H1 (cell line): ENCODE results near the gene TTC33. TPM values are rescaled to one million over a fixed set of nuclear protein-coding genes. Genes with fewer than 3 reads are reported as not detected.

Experiments used
- CTCF ChIA-PET: fragments of 300-600 bp; sonication (Branson Sonifier 250); formaldehyde crosslinking; loops from one replicate; lab custom pipeline; 2021; ENCODE audit not compliant: partially characterized antibody; lab: Charles Lee
- POLR2A ChIA-PET: fragments of 300-600 bp; sonication (Branson Sonifier 250); formaldehyde crosslinking; loops from one replicate; lab custom pipeline; 2021; ENCODE audit warnings: inconsistent platforms; ENCODE audit not compliant: partially characterized antibody; lab: Charles Lee
- DNase-seq, 2 experiments: peaks; one replicate each; pipeline versions ENCODE4 v3.0.0 to v3.0.0-alpha.2; 2010 to 2022; ENCODE audit warnings: low spot score in 2 of 2, low read depth in 1 of 2, mixed read lengths in 1 of 2
- FAIRE-seq: peaks from 2 replicates; lab custom pipeline; 2011; peaks lifted over from hg19 to GRCh38; lab: Jason Lieb, UNC
- H2AFZ ChIP-seq: 2 replicates; pipeline ENCODE4 v1.8.1; 2012; ENCODE audit warnings: low read length, inconsistent platforms
- H2AK5ac ChIP-seq: 2 replicates; pipeline ENCODE4 v1.6.1; 2013; ENCODE audit warnings: low read depth, low read length
- H2BK120ac ChIP-seq: replicated peaks from 2 replicates; pipeline ENCODE3; 2013; ENCODE audit warnings: low read depth, low read length, inconsistent platforms
- H2BK12ac ChIP-seq: 2 replicates; pipeline ENCODE4 v1.6.1; 2013; ENCODE audit warnings: low read depth, low read length
- H2BK15ac ChIP-seq: 2 replicates; pipeline ENCODE4 v1.6.1; 2013; ENCODE audit warnings: low read length
- H2BK20ac ChIP-seq: 2 replicates; pipeline ENCODE4 v1.6.1; 2013; ENCODE audit warnings: low read length
- H2BK5ac ChIP-seq: 2 replicates; pipeline ENCODE4 v1.6.1; 2013; ENCODE audit warnings: low read depth, low read length
- H3K14ac ChIP-seq: 2 replicates; pipeline ENCODE4 v1.6.1; 2013; ENCODE audit warnings: inconsistent platforms; ENCODE audit not compliant: insufficient read length
- H3K18ac ChIP-seq: 2 replicates; pipeline ENCODE4 v1.6.1; 2013; ENCODE audit warnings: low read length; ENCODE audit errors: extremely low read depth
- H3K23ac ChIP-seq: 2 replicates; pipeline ENCODE4 v1.6.1; 2013; ENCODE audit warnings: inconsistent platforms; ENCODE audit not compliant: insufficient read length
- H3K23me2 ChIP-seq: 2 replicates; pipeline ENCODE4 v1.6.1; 2013; ENCODE audit warnings: low read depth, low read length
- H3K27ac ChIP-seq: 2 replicates; pipeline ENCODE4 v1.6.1; 2011; ENCODE audit warnings: low read depth, low read length, inconsistent platforms
- H3K27me3 ChIP-seq, 4 experiments: replicated peaks in 1 of 4; 1 replicate in 1 of 4; 2 replicates in 3 of 4; pipeline versions ENCODE4 v1.6.1 to v1.8.1; 2011 to 2013; ENCODE audit warnings: low read length in 3 of 4, mild to moderate bottlenecking in 3 of 4, inconsistent platforms in 2 of 4, mixed read lengths in 2 of 4, moderate library complexity in 1 of 4; ENCODE audit not compliant: control insufficient read depth in 3 of 4, insufficient read depth in 3 of 4; ENCODE audit errors: extremely low read depth in 1 of 4
- H3K36me3 ChIP-seq, 4 experiments: 2 replicates each; pipeline versions ENCODE4 v1.6.1 to v1.8.1; 2011 to 2013; ENCODE audit warnings: mild to moderate bottlenecking in 4 of 4, low read length in 3 of 4, moderate library complexity in 2 of 4, control low read depth in 1 of 4, inconsistent platforms in 1 of 4; ENCODE audit not compliant: insufficient read depth in 4 of 4, control insufficient read depth in 2 of 4
- H3K4ac ChIP-seq: replicated peaks from 2 replicates; pipeline ENCODE3; 2013; ENCODE audit warnings: low read length, low read depth, mixed read lengths, inconsistent platforms; ENCODE audit not compliant: insufficient read length
- H3K4me1 ChIP-seq, 4 experiments: replicated peaks in 1 of 4; 1 replicate in 1 of 4; 2 replicates in 3 of 4; pipeline versions ENCODE4 v1.6.1 to v1.8.1; 2011 to 2013; ENCODE audit warnings: low read length in 3 of 4, inconsistent platforms in 2 of 4, mixed read lengths in 1 of 4; ENCODE audit not compliant: insufficient read depth in 4 of 4, control insufficient read depth in 3 of 4
- H3K4me2 ChIP-seq, 2 experiments: 2 replicates each; pipeline versions ENCODE4 v1.6.1 to v1.8.1; 2011 to 2013; ENCODE audit warnings: low read depth in 2 of 2, low read length in 2 of 2, control low read depth in 1 of 2, inconsistent platforms in 1 of 2, mild to moderate bottlenecking in 1 of 2; ENCODE audit not compliant: insufficient read depth in 1 of 2
- H3K4me3 ChIP-seq, 4 experiments: fragments of 200-600, 300-600 bp in 1 of 4; sonication (generic), shearing (Covaris generic), sonication (Bioruptor Twin) in 1 of 4; 2 replicates each; pipeline versions ENCODE4 v1.5.1 to v1.8.1; 2011 to 2016; ENCODE audit warnings: low read length in 4 of 4, low read depth in 3 of 4, control low read depth in 2 of 4, inconsistent platforms in 2 of 4, mild to moderate bottlenecking in 2 of 4, mixed read lengths in 1 of 4, moderate library complexity in 1 of 4; ENCODE audit not compliant: insufficient read depth in 2 of 4; ENCODE audit errors: extremely low read depth in 1 of 4
- H3K56ac ChIP-seq: replicated peaks from 2 replicates; pipeline ENCODE3; 2013; ENCODE audit warnings: low read depth, mild to moderate bottlenecking, mixed read lengths, low read length, inconsistent platforms; ENCODE audit not compliant: insufficient read length
- H3K79me1 ChIP-seq: 2 replicates; pipeline ENCODE4 v1.6.1; 2013; ENCODE audit warnings: low read depth, low read length, control low read depth
- H3K79me2 ChIP-seq, 2 experiments: 2 replicates each; pipeline versions ENCODE4 v1.6.1 to v1.8.1; 2012 to 2013; ENCODE audit warnings: low read length in 2 of 2, mild to moderate bottlenecking in 2 of 2, inconsistent platforms in 1 of 2; ENCODE audit not compliant: insufficient read depth in 2 of 2, control insufficient read depth in 1 of 2
- H3K9ac ChIP-seq, 4 experiments: replicated peaks in 1 of 4; 1 replicate in 1 of 4; 2 replicates in 3 of 4; pipeline versions ENCODE4 v1.6.1 to v1.8.1; 2011 to 2013; ENCODE audit warnings: low read depth in 3 of 4, low read length in 3 of 4, control low read depth in 2 of 4, mild to moderate bottlenecking in 2 of 4, moderate library complexity in 2 of 4, inconsistent platforms in 1 of 4; ENCODE audit errors: extremely low read depth in 1 of 4
- H3K9me3 ChIP-seq, 2 experiments: 2 replicates each; pipeline versions ENCODE4 v1.6.1 to v1.8.1; 2012 to 2013; ENCODE audit warnings: mild to moderate bottlenecking in 2 of 2, moderate library complexity in 2 of 2, control low read depth in 1 of 2, inconsistent platforms in 1 of 2, low read depth in 1 of 2, low read length in 1 of 2, mixed read lengths in 1 of 2; ENCODE audit not compliant: insufficient read depth in 2 of 2
- H4K20me1 ChIP-seq, 2 experiments: replicated peaks in 1 of 2; 2 replicates each; pipeline versions ENCODE3 to v1.8.1; 2011 to 2013; ENCODE audit warnings: inconsistent platforms in 2 of 2, low read length in 2 of 2, mild to moderate bottlenecking in 1 of 2; ENCODE audit not compliant: insufficient read depth in 2 of 2, control insufficient read depth in 1 of 2
- H4K5ac ChIP-seq: 2 replicates; pipeline ENCODE4 v1.6.1; 2013; ENCODE audit warnings: low read length, low read depth, mixed read lengths, inconsistent platforms; ENCODE audit not compliant: insufficient read length
- H4K8ac ChIP-seq: 2 replicates; pipeline ENCODE4 v1.8.0; 2013; ENCODE audit warnings: mild to moderate bottlenecking, moderate library complexity, low read length, inconsistent platforms; ENCODE audit not compliant: insufficient read depth; ENCODE audit errors: extremely low read depth
- H4K91ac ChIP-seq: replicated peaks from 2 replicates; pipeline ENCODE3; 2013; ENCODE audit warnings: low read length, mixed read lengths, inconsistent platforms; ENCODE audit not compliant: insufficient read length
- CREB1 ChIP-seq: IDR thresholded peaks from 2 replicates; pipeline ENCODE4 v1.6.1; 2012; ENCODE audit warnings: inconsistent platforms
- HDAC2 ChIP-seq, 2 experiments: fragments of 300-600 bp in 1 of 2; sonication (generic) in 1 of 2; IDR thresholded peaks; 2 replicates each; pipeline ENCODE4 v1.6.1; 2011 to 2012; ENCODE audit warnings: low read depth in 2 of 2, low read length in 2 of 2, mild to moderate bottlenecking in 2 of 2, moderate library complexity in 2 of 2, borderline replicate concordance in 1 of 2, inconsistent platforms in 1 of 2
- KDM1A ChIP-seq: fragments of 200-600, 300-600 bp; sonication (generic); IDR thresholded peaks from 2 replicates; pipeline ENCODE4 v1.7.1; 2016; ENCODE audit warnings: mild to moderate bottlenecking, low read length, borderline replicate concordance
- TEAD4 ChIP-seq: IDR thresholded peaks from 2 replicates; pipeline ENCODE4 v1.6.1; 2012; ENCODE audit warnings: low read depth, low read length, inconsistent platforms, mixed read lengths
- WGBS, 2 experiments: shearing (Covaris generic) in 1 of 2; methylation state at CpG; one replicate each; pipeline versions ENCODE4 v1.1.6 to v1.1.7; 2013 to 2015; ENCODE audit warnings: low lambda C conversion rate in 2 of 2, mixed read lengths in 2 of 2, inconsistent platforms in 1 of 2, low coverage in 1 of 2, missing lambda C conversion rate in 1 of 2; ENCODE audit not compliant: insufficient replicate concordance in 2 of 2, insufficient coverage in 1 of 2, insufficient read length in 1 of 2; ENCODE audit errors: extremely low coverage in 1 of 2, missing lambda C conversion rate in 1 of 2; 5-methylcytosine and 5-hydroxymethylcytosine counted together
- long read RNA-seq, 2 experiments: library from RNA in 1 of 2; library from capped mRNA in 1 of 2; stranded (forward); transcript quantifications; one replicate each; pipeline ENCODE4 v2.0.0, GENCODE V29; 2021; ENCODE audit warnings: inconsistent platforms in 1 of 2
- polyA minus RNA-seq, 3 experiments: library from RNA; depleted of rRNA, polyadenylated mRNA; stranded (reverse); fragments of >200 nt; gene quantifications; 1 replicate in 2 of 3; 2 replicates in 1 of 3; pipeline ENCODE4 v1.2.3, GENCODE V29; 2011
- polyA plus RNA-seq, 7 experiments: library from polyadenylated mRNA; depleted of rRNA in 3 of 7; stranded (reverse) in 5 of 7; unstranded in 2 of 7; fragments of >200 nt in 5 of 7; fragments of 200-250 nt in 2 of 7; gene quantifications; 1 replicate in 5 of 7; 2 replicates in 1 of 7; 4 replicates in 1 of 7; pipeline versions ENCODE4 v1.2.1 to v1.2.3, GENCODE V29; 2011 to 2013; ENCODE audit warnings: missing spikeins in 2 of 7, mixed read lengths in 2 of 7
- total RNA-seq: library from RNA; stranded (reverse); fragmentation: NEBNext Ultra II Directional; extraction: Animal tissue kit (Norgen Biotek cat#: 25700); gene quantifications from 2 replicates; pipeline ENCODE4 v1.2.1, GENCODE V29; 2021

The TTC33 gene
- total RNA-seq = 12.0 and 12.6 TPM in 2 replicates
- polyA plus RNA-seq (2011; rRNA removed) = 0.55 and 1.2 TPM in 2 replicates
- polyA plus RNA-seq (2011; cell fraction: cytosol; rRNA removed) = 2.1 TPM
- polyA plus RNA-seq (2011; cell fraction: nucleus; rRNA removed) = 0.71 TPM
- 5.6 to 10.4 TPM (median 7.0 TPM) in 4 replicates for polyA plus RNA-seq (2012, experiment 1 of 2)
- 0.84 TPM for polyA plus RNA-seq (2012, experiment 2 of 2)
- 4.3 TPM for polyA plus RNA-seq (2013, experiment 1 of 2)
- 4.6 TPM for polyA plus RNA-seq (2013, experiment 2 of 2)
- 3.5 and 4.8 TPM in 2 replicates for polyA minus RNA-seq (2011; rRNA and poly(A)+ RNA removed)
- polyA minus RNA-seq (2011; cell fraction: cytosol; rRNA and poly(A)+ RNA removed) = 2.6 TPM
- 3.8 TPM for polyA minus RNA-seq (2011; cell fraction: nucleus; rRNA and poly(A)+ RNA removed)
- long read RNA-seq, experiment 1, partial matches to known transcripts = 1 of 11 reads
- long read RNA-seq, experiment 1, other reads (novel, unspliced or antisense) = 9 of 11 reads
- long read RNA-seq, experiment 2, partial matches to known transcripts = 0 of 6 reads
- long read RNA-seq, experiment 2, other reads (novel, unspliced or antisense) = 0 of 6 reads

DNA sequence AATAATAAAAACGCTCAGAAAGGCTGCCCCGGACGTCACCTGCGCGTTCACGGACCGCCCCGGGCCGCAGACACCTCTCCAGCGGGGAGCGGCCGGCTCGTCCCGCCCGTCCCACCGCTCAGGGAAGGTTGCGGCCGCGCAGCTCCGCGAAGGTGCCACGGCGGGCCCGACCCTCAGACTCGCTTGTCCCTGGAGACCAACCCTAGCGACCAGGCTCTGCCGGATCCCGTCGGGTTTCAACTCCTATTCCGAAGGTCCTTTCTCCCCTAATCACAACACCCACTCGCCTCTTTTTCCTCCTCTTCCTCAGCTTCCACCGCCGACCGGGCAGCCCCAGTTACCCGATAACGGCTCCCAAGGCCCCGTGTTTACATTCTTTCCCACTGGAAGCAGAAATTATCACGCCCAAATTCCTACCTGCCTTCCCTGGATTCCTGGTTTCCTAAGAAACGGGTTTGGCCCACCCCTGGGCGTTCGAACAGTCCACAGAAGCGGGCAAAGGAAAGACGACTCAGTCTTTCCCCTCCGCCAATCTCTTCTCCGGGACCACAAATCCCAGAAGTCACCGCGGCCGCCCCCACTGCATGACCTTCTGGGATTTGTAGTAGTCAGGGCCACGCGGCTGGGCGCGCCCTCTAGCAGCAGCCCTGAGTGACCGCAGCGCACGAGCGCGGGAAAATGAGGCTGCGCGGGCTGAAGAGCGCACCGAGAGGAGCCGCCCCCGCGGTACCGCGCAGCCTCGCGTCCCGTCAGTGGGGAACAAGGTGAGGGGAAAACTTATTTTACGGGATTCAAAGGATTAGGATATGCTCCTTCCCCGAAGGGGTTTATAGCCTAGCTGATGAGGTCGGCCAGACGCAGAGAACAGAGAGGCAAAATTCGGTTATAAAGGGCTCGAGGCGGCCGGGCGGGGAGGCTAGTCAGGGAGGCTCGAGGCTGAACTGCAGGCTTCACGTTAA, at the start of gene TTC33:
TSS of gene TTC33 (minus strand) at position 555 of the 959 bp plus-strand sequence. CDS start 8,943 bp downstream, outside the sequence.
- CTCF ChIA-PET = interaction anchor here (0.8 to 1.3 kb wide), 4 partner anchors 32 to 123 kb away, joined by 3 to 4 read pairs (median 3); no protein-coding TSS in a partner anchor
- FAIRE-seq = no peak
- TF ChIP-seq KDM1A = peak; percentile 87
- TF ChIP-seq HDAC2 (IDR thresholded peaks at IDR 0.05; ENCODE audit: borderline replicate concordance in 1 of 2, low read depth in 2 of 2, low read length in 2 of 2) = 0 out of 4 replicates have a peak, but pooled peaks of 1 of the 2 experiments have one; percentile 39
- no peak for TF ChIP-seq TEAD4
- peak; percentile 77 for TF ChIP-seq CREB1

More for the DNA sequence above, at the start of gene TTC33:
- no peak within 1 kb of the TSS for H2AK5ac ChIP-seq
- no peak within 1 kb of the TSS for H3K27ac ChIP-seq
- no peaks in the 10 kb centered on the region for H3K9me3 ChIP-seq
- no peak within 1 kb of the TSS for H3K4ac ChIP-seq
- no peaks in the 10 kb centered on the region; the same call in 1 of the 2 replicates for H3K79me1 ChIP-seq
- no peaks in the 10 kb centered on the region for H4K20me1 ChIP-seq
- POLR2A ChIA-PET = interaction anchor here (1.0 to 1.2 kb wide), 2 partner anchors 70 to 77 kb away, joined by 3 read pairs; no protein-coding TSS in a partner anchor
- no peak within 1 kb of the TSS for H3K23ac ChIP-seq
- DNase-seq = peak; percentile 88 to 92
- H2BK12ac ChIP-seq = no peak within 1 kb of the TSS
- H3K56ac ChIP-seq = no peak within 1 kb of the TSS
- H3K4me1 ChIP-seq = no peaks in the 10 kb centered on the region
- 14% methylated on average over 75 of the region's 80 CpGs; no CpG with 5 or more reads in 1 of the 2 experiments for WGBS, 2 experiments
- H3K4me2 ChIP-seq = peak within 1 kb of the TSS; percentile 65 to 73
- peak within 1 kb of the TSS; percentile 31; the same call in 1 of the 2 replicates for H2BK5ac ChIP-seq
- peaks cover 0 to 3% (median 0%) of the 10 kb centered on the region in 4 experiments; a peak in 1 of 7 replicates for H3K27me3 ChIP-seq
- H3K23me2 ChIP-seq = no peaks in the 10 kb centered on the region; the same call in 1 of the 2 replicates
- peak within 1 kb of the TSS; percentile 54 to 72 (median 64) for H3K9ac ChIP-seq
- H2BK15ac ChIP-seq = no peak within 1 kb of the TSS
- H3K14ac ChIP-seq = no peak within 1 kb of the TSS
- peaks cover 0 to 16% of the 10 kb centered on the region in 2 experiments; a peak in 2 of 4 replicates for H3K79me2 ChIP-seq
- no peak within 1 kb of the TSS for H4K91ac ChIP-seq
- H2BK120ac ChIP-seq = no peak within 1 kb of the TSS
- peak within 1 kb of the TSS; percentile 84 for H4K8ac ChIP-seq
- H2BK20ac ChIP-seq = no peak within 1 kb of the TSS
- no peaks in the 10 kb centered on the region; a peak in 1 of 8 replicates for H3K36me3 ChIP-seq
- peak within 1 kb of the TSS; percentile 74 to 96 (median 88) for H3K4me3 ChIP-seq
- no peak within 1 kb of the TSS for H4K5ac ChIP-seq
- H3K18ac ChIP-seq = peak within 1 kb of the TSS; percentile 83
- H2AFZ ChIP-seq = peak within 1 kb of the TSS; percentile 96
